ENCODE measurements around the gene AFAP1.

AFAP1 gene

GRCh38 chr4:7813674-7814073 lies 126.0 kb downstream of the AFAP1 start:
- no peak overlapping the region for H3K4me3 ChIP-seq (ENCODE audit: low read depth, low read length)
- no peak for DNase-seq (ENCODE audit: low read depth)
- no peak for TF ChIP-seq CTCF (IDR thresholded peaks at IDR 0.05; ENCODE audit: insufficient read depth, low read depth, low read length, missing control alignments)

GRCh38 chr4:7812921-7813320 lies 126.7 kb downstream of the AFAP1 start:
- no peak for TF ChIP-seq CTCF (IDR thresholded peaks at IDR 0.05; ENCODE audit: insufficient read depth, low read depth, low read length, missing control alignments)
- H3K4me3 ChIP-seq (ENCODE audit: low read depth, low read length), result no peak overlapping the region
- no peak for DNase-seq (ENCODE audit: low read depth)

- TF ChIP-seq CTCF (IDR thresholded peaks at IDR 0.05; ENCODE audit: insufficient read depth, low read depth, low read length, missing control alignments), result no peak
- DNase-seq (ENCODE audit: low read depth), result no peak
- no peak overlapping the region for H3K4me3 ChIP-seq (ENCODE audit: low read depth, low read length)
These were observed 127.3 kb downstream of the AFAP1 start for GRCh38 chr4:7812231-7812857.

GRCh38 chr4:7811536-7812191 lies 128.0 kb downstream of the AFAP1 start:
- H3K4me3 ChIP-seq (ENCODE audit: low read depth, low read length), result no peak overlapping the region
- no peak for TF ChIP-seq CTCF (IDR thresholded peaks at IDR 0.05; ENCODE audit: insufficient read depth, low read depth, low read length, missing control alignments)
- no peak for DNase-seq (ENCODE audit: low read depth)

GRCh38 chr4:7810783-7811535 lies 128.7 kb downstream of the AFAP1 start:
- H3K4me3 ChIP-seq (ENCODE audit: low read depth, low read length), result no peak overlapping the region
- no peak for TF ChIP-seq CTCF (IDR thresholded peaks at IDR 0.05; ENCODE audit: insufficient read depth, low read depth, low read length, missing control alignments)
- no peak for DNase-seq (ENCODE audit: low read depth)

GRCh38 chr4:7808752-7809151 lies 130.9 kb downstream of the AFAP1 start:
- no peak for TF ChIP-seq CTCF (IDR thresholded peaks at IDR 0.05; ENCODE audit: insufficient read depth, low read depth, low read length, missing control alignments)

More at GRCh38 chr4:7808752-7809151, 130.9 kb downstream of the AFAP1 start:
- no peak overlapping the region for H3K4me3 ChIP-seq (ENCODE audit: low read depth, low read length)
- DNase-seq (ENCODE audit: low read depth), result no peak
